ENCODE results near the gene SSC4D.

DNA sequence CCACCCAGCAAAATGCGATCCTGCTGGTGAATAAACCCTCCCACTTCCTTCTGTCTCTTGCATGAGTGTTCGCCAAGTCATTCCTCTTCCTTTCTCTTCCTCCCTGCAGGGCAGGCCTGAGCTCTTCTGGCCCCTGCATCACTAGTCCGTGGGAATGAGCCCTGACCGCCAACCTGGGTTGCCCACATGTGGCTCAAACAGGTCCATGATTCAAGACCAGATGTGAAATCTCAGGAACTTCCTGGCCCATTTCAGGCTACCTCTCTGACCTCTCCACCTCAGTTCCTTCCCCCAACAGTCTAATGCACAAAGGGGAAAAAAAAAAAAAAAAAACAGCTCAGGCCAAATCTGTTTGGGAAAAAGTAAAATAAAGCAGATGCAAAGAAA is 45.3 kb downstream of the SSC4D start:
- TF ChIP-seq, protein P1, sequence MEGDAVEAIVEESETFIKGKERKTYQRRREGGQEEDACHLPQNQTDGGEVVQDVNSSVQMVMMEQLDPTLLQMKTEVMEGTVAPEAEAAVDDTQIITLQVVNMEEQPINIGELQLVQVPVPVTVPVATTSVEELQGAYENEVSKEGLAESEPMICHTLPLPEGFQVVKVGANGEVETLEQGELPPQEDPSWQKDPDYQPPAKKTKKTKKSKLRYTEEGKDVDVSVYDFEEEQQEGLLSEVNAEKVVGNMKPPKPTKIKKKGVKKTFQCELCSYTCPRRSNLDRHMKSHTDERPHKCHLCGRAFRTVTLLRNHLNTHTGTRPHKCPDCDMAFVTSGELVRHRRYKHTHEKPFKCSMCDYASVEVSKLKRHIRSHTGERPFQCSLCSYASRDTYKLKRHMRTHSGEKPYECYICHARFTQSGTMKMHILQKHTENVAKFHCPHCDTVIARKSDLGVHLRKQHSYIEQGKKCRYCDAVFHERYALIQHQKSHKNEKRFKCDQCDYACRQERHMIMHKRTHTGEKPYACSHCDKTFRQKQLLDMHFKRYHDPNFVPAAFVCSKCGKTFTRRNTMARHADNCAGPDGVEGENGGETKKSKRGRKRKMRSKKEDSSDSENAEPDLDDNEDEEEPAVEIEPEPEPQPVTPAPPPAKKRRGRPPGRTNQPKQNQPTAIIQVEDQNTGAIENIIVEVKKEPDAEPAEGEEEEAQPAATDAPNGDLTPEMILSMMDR (IDR thresholded peaks at IDR 0.05): no peak
- TF ChIP-seq NFYB (CRISPR knock-in tag; conservative IDR thresholded peaks at IDR 0.05; ENCODE audit: low read depth) (no peak), ZNF263 (CRISPR knock-in tag; IDR thresholded peaks at IDR 0.05; ENCODE audit: low read depth) (no peak), IRF2 (CRISPR knock-in tag; IDR thresholded peaks at IDR 0.05; ENCODE audit: borderline replicate concordance, low read depth) (no peak), SP1 (CRISPR knock-in tag; conservative IDR thresholded peaks at IDR 0.05) (no peak), NR3C1 (CRISPR knock-in tag; conservative IDR thresholded peaks at IDR 0.05; ENCODE audit: low read depth) (no peak)
- TF ChIP-seq, protein P2, sequence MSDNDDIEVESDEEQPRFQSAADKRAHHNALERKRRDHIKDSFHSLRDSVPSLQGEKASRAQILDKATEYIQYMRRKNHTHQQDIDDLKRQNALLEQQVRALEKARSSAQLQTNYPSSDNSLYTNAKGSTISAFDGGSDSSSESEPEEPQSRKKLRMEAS (CRISPR knock-in tag; IDR thresholded peaks at IDR 0.05): no peak
- TF ChIP-seq, protein P3, sequence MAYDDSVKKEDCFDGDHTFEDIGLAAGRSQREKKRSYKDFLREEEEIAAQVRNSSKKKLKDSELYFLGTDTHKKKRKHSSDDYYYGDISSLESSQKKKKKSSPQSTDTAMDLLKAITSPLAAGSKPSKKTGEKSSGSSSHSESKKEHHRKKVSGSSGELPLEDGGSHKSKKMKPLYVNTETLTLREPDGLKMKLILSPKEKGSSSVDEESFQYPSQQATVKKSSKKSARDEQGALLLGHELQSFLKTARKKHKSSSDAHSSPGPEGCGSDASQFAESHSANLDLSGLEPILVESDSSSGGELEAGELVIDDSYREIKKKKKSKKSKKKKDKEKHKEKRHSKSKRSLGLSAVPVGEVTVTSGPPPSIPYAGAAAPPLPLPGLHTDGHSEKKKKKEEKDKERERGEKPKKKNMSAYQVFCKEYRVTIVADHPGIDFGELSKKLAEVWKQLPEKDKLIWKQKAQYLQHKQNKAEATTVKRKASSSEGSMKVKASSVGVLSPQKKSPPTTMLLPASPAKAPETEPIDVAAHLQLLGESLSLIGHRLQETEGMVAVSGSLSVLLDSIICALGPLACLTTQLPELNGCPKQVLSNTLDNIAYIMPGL (CRISPR knock-in tag; IDR thresholded peaks at IDR 0.05): no peak
- TF ChIP-seq, protein P4, sequence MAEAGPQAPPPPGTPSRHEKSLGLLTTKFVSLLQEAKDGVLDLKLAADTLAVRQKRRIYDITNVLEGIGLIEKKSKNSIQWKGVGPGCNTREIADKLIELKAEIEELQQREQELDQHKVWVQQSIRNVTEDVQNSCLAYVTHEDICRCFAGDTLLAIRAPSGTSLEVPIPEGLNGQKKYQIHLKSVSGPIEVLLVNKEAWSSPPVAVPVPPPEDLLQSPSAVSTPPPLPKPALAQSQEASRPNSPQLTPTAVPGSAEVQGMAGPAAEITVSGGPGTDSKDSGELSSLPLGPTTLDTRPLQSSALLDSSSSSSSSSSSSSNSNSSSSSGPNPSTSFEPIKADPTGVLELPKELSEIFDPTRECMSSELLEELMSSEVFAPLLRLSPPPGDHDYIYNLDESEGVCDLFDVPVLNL (CRISPR knock-in tag; IDR thresholded peaks at IDR 0.05; ENCODE audit: borderline replicate concordance, low read depth): no peak
- TF ChIP-seq, protein P5, sequence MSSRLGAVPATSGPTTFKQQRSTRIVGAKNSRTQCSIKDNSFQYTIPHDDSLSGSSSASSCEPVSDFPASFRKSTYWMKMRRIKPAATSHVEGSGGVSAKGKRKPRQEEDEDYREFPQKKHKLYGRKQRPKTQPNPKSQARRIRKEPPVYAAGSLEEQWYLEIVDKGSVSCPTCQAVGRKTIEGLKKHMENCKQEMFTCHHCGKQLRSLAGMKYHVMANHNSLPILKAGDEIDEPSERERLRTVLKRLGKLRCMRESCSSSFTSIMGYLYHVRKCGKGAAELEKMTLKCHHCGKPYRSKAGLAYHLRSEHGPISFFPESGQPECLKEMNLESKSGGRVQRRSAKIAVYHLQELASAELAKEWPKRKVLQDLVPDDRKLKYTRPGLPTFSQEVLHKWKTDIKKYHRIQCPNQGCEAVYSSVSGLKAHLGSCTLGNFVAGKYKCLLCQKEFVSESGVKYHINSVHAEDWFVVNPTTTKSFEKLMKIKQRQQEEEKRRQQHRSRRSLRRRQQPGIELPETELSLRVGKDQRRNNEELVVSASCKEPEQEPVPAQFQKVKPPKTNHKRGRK (CRISPR knock-in tag; IDR thresholded peaks at IDR 0.05; ENCODE audit: borderline replicate concordance): no peak
- TF ChIP-seq, protein P6, sequence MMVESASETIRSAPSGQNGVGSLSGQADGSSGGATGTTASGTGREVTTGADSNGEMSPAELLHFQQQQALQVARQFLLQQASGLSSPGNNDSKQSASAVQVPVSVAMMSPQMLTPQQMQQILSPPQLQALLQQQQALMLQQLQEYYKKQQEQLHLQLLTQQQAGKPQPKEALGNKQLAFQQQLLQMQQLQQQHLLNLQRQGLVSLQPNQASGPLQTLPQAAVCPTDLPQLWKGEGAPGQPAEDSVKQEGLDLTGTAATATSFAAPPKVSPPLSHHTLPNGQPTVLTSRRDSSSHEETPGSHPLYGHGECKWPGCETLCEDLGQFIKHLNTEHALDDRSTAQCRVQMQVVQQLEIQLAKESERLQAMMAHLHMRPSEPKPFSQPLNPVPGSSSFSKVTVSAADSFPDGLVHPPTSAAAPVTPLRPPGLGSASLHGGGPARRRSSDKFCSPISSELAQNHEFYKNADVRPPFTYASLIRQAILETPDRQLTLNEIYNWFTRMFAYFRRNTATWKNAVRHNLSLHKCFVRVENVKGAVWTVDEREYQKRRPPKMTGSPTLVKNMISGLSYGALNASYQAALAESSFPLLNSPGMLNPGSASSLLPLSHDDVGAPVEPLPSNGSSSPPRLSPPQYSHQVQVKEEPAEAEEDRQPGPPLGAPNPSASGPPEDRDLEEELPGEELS (CRISPR knock-in tag; IDR thresholded peaks at IDR 0.05): no peak
- TF ChIP-seq, protein P7, sequence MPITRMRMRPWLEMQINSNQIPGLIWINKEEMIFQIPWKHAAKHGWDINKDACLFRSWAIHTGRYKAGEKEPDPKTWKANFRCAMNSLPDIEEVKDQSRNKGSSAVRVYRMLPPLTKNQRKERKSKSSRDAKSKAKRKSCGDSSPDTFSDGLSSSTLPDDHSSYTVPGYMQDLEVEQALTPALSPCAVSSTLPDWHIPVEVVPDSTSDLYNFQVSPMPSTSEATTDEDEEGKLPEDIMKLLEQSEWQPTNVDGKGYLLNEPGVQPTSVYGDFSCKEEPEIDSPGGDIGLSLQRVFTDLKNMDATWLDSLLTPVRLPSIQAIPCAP (CRISPR knock-in tag; IDR thresholded peaks at IDR 0.05): no peak
- TF ChIP-seq, protein P8, sequence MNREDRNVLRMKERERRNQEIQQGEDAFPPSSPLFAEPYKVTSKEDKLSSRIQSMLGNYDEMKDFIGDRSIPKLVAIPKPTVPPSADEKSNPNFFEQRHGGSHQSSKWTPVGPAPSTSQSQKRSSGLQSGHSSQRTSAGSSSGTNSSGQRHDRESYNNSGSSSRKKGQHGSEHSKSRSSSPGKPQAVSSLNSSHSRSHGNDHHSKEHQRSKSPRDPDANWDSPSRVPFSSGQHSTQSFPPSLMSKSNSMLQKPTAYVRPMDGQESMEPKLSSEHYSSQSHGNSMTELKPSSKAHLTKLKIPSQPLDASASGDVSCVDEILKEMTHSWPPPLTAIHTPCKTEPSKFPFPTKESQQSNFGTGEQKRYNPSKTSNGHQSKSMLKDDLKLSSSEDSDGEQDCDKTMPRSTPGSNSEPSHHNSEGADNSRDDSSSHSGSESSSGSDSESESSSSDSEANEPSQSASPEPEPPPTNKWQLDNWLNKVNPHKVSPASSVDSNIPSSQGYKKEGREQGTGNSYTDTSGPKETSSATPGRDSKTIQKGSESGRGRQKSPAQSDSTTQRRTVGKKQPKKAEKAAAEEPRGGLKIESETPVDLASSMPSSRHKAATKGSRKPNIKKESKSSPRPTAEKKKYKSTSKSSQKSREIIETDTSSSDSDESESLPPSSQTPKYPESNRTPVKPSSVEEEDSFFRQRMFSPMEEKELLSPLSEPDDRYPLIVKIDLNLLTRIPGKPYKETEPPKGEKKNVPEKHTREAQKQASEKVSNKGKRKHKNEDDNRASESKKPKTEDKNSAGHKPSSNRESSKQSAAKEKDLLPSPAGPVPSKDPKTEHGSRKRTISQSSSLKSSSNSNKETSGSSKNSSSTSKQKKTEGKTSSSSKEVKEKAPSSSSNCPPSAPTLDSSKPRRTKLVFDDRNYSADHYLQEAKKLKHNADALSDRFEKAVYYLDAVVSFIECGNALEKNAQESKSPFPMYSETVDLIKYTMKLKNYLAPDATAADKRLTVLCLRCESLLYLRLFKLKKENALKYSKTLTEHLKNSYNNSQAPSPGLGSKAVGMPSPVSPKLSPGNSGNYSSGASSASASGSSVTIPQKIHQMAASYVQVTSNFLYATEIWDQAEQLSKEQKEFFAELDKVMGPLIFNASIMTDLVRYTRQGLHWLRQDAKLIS (CRISPR knock-in tag; IDR thresholded peaks at IDR 0.05; ENCODE audit: borderline replicate concordance): no peak

Measured in WTC11 (cell line).